Stomach (tissue), 9 donors: Measurements from ENCODE around the gene FOXN3. TPM values are rescaled to one million over a fixed set of nuclear protein-coding genes. Genes with fewer than 3 reads are reported as not detected.
"Not testable (repeated sequence)": the region's sequence is repeated elsewhere in the genome, so short reads cannot be mapped to it uniquely, and the experiment has no call there.

Experiments used
- DNase-seq, 2 donors: peaks; one replicate each; pipeline versions ENCODE4 v3.0.0 to v3.0.0-alpha.2; 2013 to 2019
- H3K27ac ChIP-seq, 5 donors: fragments of 200-600 bp in 4 of 5; sonication (generic) in 4 of 5; one replicate each; pipeline ENCODE4 v1.5.1; 2013 to 2019; ENCODE audit warnings: mild to moderate bottlenecking in 1 of 5, moderate library complexity in 1 of 5
- H3K27me3 ChIP-seq, 3 donors: fragments of 200-600 bp; sonication (generic); one replicate each; pipeline ENCODE4 v1.5.1; 2017 to 2019; ENCODE audit warnings: mixed run types in 1 of 3
- H3K36me3 ChIP-seq, 4 donors: fragments of 200-600 bp; sonication (generic); 1 replicate in 3 of 4; 2 replicates in 1 of 4; pipeline ENCODE4 v1.5.1; 2016 to 2019
- H3K4me1 ChIP-seq, 4 donors: fragments of 200-600 bp; sonication (generic); one replicate each; pipeline ENCODE4 v1.5.1; 2016 to 2019
- H3K4me3 ChIP-seq, 4 donors: fragments of 200-600 bp; sonication (generic) in 3 of 4; one replicate each; pipeline ENCODE4 v1.5.1; 2016 to 2019; ENCODE audit warnings: mild to moderate bottlenecking in 1 of 4
- H3K9me3 ChIP-seq, 4 donors: fragments of 200-600 bp; sonication (generic); one replicate each; pipeline ENCODE4 v1.5.1; 2016 to 2019
- EP300 ChIP-seq: sonication (generic); formaldehyde crosslinking; IDR thresholded peaks from one replicate; pipeline ENCODE4 v1.6.1; 2017; ENCODE audit warnings: antibody characterized with exemption
- POLR2A ChIP-seq, 4 donors: fragments of 450-650 bp; IDR thresholded peaks; one replicate each; pipeline ENCODE4 v1.6.1; 2016; ENCODE audit warnings: antibody characterized with exemption in 4 of 4, control low read depth in 2 of 4, mild to moderate bottlenecking in 1 of 4, moderate library complexity in 1 of 4
- POLR2AphosphoS5 ChIP-seq, 3 donors: sonication (generic); formaldehyde crosslinking; IDR thresholded peaks; one replicate each; pipeline ENCODE4 v1.6.1; 2016; ENCODE audit warnings: antibody characterized with exemption in 3 of 3
- WGBS, 5 donors: extraction: QIAGEN DNeasy Blood & Tissue Kit in 3 of 5; methylation state at CpG; one replicate each; pipeline versions ENCODE4 v1.1.5 to v1.1.7; 2013 to 2018; 5-methylcytosine and 5-hydroxymethylcytosine counted together
- intact Hi-C: fragments of 100-400 bp; cut with DNase I; formaldehyde crosslinking; loops from one replicate; pipeline ENCODE4 v1.15.1; 2023; ENCODE audit warnings: low total_unique reads
- polyA plus RNA-seq, 3 donors: library from polyadenylated mRNA; stranded (reverse); fragments of 200-250 nt; gene quantifications; one replicate each; pipeline ENCODE4 v1.2.3, GENCODE V29; 2013
- total RNA-seq, 5 donors: library from RNA; depleted of rRNA; stranded (reverse); fragments of >200 nt; gene quantifications; one replicate each; pipeline versions ENCODE4 v1.1.0 to v1.2.3, GENCODE V29; 2014 to 2016
- TF ChIP-seq, protein P1 (sequence below), 7 experiments: fragments of 450-650 bp in 4 of 7; fragments of 200-600 bp in 3 of 7; sonication (generic) in 3 of 7; IDR thresholded peaks; one replicate each; pipeline ENCODE4 v1.5.1; 2016 to 2019; ENCODE audit warnings: antibody characterized with exemption in 7 of 7, control low read depth in 2 of 7, mild to moderate bottlenecking in 1 of 7
- donor health status: healthy with polysubstance abuse.
- donor health status: Bipolar disorder and iron deficiency.
- donor health status: healthy.

The FOXN3 gene
- total and polyA plus RNA-seq, 8 donors: 12.5 to 126 (median 56.6) TPM

DNA sequence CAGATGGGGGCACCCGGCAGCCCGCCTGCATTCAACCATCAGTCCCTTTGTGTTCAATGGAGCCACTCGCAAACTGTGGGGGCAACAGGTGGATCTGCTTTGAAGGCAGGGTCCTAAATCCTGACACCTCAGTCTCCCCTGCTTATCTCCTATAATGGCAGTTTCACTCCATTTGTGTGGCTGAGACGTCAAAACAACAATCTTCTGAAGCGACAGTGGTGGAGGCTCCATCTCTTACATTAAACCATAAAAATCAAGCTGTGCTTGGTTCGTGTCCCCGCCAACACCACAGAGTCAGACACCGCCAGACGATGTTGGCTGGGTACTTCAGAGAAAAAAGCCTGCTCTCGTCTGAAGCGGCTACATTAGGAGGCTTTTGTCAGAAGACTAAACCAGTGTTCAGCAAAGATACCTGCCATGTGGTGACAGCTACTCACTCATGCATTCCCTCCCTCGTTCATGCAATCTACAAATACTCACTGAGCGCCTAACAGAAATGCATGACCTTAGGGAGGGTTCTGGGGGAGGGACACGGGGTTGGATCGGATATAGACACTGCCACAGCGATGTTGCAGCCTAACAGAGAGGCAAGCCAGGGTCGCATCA is 253.9 kb downstream of the FOXN3 start:
- WGBS, 5 donors: 90 to 94% (median 91%) methylated on average over 15 to 17 of the region's 17 CpGs
- intact Hi-C loops: no loop called here
- no peak for TF ChIP-seq POLR2AphosphoS5 (IDR thresholded peaks at IDR 0.05)
- TF ChIP-seq EP300: no peak
- TF ChIP-seq POLR2A (IDR thresholded peaks at IDR 0.05): no peak
- TF ChIP-seq, protein P1, sequence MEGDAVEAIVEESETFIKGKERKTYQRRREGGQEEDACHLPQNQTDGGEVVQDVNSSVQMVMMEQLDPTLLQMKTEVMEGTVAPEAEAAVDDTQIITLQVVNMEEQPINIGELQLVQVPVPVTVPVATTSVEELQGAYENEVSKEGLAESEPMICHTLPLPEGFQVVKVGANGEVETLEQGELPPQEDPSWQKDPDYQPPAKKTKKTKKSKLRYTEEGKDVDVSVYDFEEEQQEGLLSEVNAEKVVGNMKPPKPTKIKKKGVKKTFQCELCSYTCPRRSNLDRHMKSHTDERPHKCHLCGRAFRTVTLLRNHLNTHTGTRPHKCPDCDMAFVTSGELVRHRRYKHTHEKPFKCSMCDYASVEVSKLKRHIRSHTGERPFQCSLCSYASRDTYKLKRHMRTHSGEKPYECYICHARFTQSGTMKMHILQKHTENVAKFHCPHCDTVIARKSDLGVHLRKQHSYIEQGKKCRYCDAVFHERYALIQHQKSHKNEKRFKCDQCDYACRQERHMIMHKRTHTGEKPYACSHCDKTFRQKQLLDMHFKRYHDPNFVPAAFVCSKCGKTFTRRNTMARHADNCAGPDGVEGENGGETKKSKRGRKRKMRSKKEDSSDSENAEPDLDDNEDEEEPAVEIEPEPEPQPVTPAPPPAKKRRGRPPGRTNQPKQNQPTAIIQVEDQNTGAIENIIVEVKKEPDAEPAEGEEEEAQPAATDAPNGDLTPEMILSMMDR (IDR thresholded peaks at IDR 0.05): no peak
- H3K27ac ChIP-seq: no peak overlapping the region
- no peak for DNase-seq
- no peaks in the 10 kb centered on the region for H3K27me3 ChIP-seq
- H3K36me3 ChIP-seq: peaks cover 8 to 53% (median 37%) of the 10 kb centered on the region in 4 donors
- H3K9me3 ChIP-seq: no peaks in the 10 kb centered on the region
- peaks cover 0 to 26% (median 22%) of the 10 kb centered on the region in 4 donors for H3K4me1 ChIP-seq
- no peak overlapping the region for H3K4me3 ChIP-seq

DNA sequence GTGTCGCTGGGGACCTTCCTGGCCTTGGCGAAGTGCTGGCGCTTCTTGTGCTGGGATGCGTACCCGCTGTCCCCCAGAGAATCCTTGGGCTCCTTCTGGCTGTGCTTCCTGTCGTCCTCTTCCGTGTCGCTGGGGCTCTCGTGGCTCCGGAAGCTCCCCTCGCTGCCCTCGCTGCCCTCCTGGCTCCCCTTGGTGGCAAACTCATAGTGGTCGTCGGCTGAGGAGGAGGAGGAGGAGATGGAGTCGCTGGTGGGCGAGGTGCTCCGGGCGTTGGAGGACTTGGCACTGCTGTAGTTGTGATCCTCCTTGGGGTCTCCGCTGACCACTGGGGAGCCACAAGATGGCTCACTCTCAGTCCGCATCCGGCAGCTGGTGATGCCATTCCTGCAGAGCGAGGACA is 254.4 kb downstream of the FOXN3 start:
- H3K36me3 ChIP-seq: peaks cover 8 to 53% (median 39%) of the 10 kb centered on the region in 4 donors
- WGBS, 5 donors: 94 to 98% (median 96%) methylated on average over 22 of the region's 22 CpGs
- intact Hi-C loops: no loop called here

DNA sequence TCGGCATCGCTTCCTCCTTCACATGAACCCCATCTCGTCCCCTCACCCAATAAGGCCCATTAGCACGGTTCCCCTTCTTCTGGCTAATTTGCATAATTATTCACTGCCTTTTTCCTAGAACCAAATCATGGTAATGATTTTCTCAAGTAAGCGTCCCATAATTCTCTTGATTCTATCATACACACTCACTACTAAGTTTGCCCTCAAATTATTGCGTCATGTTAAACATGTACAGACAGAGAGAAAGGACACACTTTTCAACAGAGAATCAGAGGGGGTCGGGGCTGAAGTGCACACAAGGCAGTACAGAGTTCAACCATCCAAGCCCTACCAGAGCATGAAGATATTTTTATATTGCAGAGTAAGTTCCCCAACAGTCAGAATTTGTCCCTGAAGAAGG is 256.6 kb downstream of the FOXN3 start:
- WGBS, 5 donors: 90 to 96% (median 92%) methylated on average over 7 of the region's 7 CpGs
- intact Hi-C loops: no loop called here
- DNase-seq: no peak
- TF ChIP-seq POLR2AphosphoS5 (IDR thresholded peaks at IDR 0.05) (no peak), POLR2A (IDR thresholded peaks at IDR 0.05) (no peak), EP300 (no peak)
- TF ChIP-seq, protein P1 (IDR thresholded peaks at IDR 0.05): no peak
- H3K27ac ChIP-seq: no peak overlapping the region
- peaks cover 8 to 61% (median 47%) of the 10 kb centered on the region in 4 donors for H3K36me3 ChIP-seq
- peaks cover 0 to 13% (median 11%) of the 10 kb centered on the region in 4 donors for H3K4me1 ChIP-seq
- no peak overlapping the region for H3K4me3 ChIP-seq
- no peaks in the 10 kb centered on the region for H3K9me3 ChIP-seq
- H3K27me3 ChIP-seq: no peaks in the 10 kb centered on the region

More for the DNA sequence above, 254.4 kb downstream of the FOXN3 start:
- TF ChIP-seq EP300: no peak
- no peak for TF ChIP-seq POLR2AphosphoS5 (IDR thresholded peaks at IDR 0.05)
- TF ChIP-seq POLR2A (IDR thresholded peaks at IDR 0.05): no peak
- TF ChIP-seq, protein P1 (IDR thresholded peaks at IDR 0.05): no peak
- peaks cover 0 to 26% (median 22%) of the 10 kb centered on the region in 4 donors for H3K4me1 ChIP-seq
- H3K27me3 ChIP-seq: no peaks in the 10 kb centered on the region
- DNase-seq: no peak
- no peak overlapping the region for H3K27ac ChIP-seq
- no peaks in the 10 kb centered on the region for H3K9me3 ChIP-seq
- no peak overlapping the region for H3K4me3 ChIP-seq

DNA sequence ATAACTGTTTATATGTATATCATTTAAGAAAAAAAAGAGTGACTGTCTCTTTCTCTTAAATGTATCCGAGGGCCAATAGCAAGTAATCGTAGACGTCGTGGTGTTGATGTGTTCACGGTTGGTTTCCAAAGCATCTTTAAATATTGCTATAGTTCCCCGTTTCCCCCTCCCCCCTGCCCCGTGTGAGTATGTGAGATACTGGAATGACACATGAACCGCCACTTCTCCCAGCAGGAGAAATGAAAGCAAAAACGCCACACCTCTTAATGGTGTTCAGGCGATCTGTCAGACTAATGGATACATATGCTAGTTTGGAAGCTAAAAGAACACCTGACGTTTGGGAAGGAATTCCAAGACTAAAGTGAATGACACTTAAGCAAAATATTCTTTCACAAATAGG is 258.3 kb downstream of the FOXN3 start:
- Histone ChIP-seq H3K36me3 (peaks cover 8 to 58% (median 51%) of the 10 kb centered on the region in 4 donors), H3K27me3 (no peaks in the 10 kb centered on the region), H3K4me3 (no peak overlapping the region), H3K4me1 (no peaks in the 10 kb centered on the region), H3K27ac (no peak overlapping the region), H3K9me3 (no peaks in the 10 kb centered on the region)
- WGBS, 5 donors: 89 to 93% (median 90%) methylated on average over 11 of the region's 11 CpGs
- no peak for TF ChIP-seq POLR2AphosphoS5 (IDR thresholded peaks at IDR 0.05)
- TF ChIP-seq, protein P1 (IDR thresholded peaks at IDR 0.05): no peak
- no peak for TF ChIP-seq EP300
- no peak for TF ChIP-seq POLR2A (IDR thresholded peaks at IDR 0.05)
- intact Hi-C loops: no loop called here
- no peak for DNase-seq

DNA sequence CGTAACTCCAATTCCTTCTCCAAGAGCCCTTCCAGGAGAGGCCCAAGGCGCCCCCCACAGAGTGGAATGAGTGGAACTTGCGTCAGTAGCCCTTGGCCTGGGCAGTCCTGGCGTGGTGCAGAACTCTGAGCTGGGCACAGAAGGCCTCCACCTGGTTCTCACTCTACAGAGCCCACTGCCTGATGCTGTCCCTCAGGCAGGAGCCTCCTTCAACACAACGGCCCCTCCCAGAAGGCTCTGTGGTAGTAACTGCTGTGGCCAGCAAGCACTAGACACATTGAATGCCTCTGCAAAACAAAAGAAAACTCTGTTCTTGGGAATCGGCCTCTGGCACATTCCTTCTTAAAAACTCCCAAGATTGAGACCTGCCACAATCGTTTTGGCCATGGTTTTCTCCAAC is 258.9 kb downstream of the FOXN3 start:
- WGBS, 5 donors: 87 to 94% (median 90%) methylated on average over 7 of the region's 7 CpGs
- H3K27me3 ChIP-seq, H3K4me3 ChIP-seq, intact Hi-C loops, DNase-seq, H3K4me1 ChIP-seq, H3K27ac ChIP-seq, H3K9me3 ChIP-seq: not testable (repeated sequence)
- H3K36me3 ChIP-seq: peaks cover 8 to 56% (median 46%) of the 10 kb centered on the region in 4 donors
